GM18505 (cell line): ENCODE results near the gene LFNG.

Experiments used
- ATAC-seq: cut with Tn5 transposase; IDR thresholded peaks from one replicate; pipeline ENCODE4 v1.9.1; 2021; ENCODE audit not compliant: unreplicated experiment
- POLR2A ChIP-seq: IDR thresholded peaks from 4 replicates; pipeline ENCODE4 v1.6.1; 2011; ENCODE audit warnings: borderline replicate concordance; ENCODE audit not compliant: insufficient read depth, insufficient read length; ENCODE audit errors: extremely low read depth

LFNG gene

DNA sequence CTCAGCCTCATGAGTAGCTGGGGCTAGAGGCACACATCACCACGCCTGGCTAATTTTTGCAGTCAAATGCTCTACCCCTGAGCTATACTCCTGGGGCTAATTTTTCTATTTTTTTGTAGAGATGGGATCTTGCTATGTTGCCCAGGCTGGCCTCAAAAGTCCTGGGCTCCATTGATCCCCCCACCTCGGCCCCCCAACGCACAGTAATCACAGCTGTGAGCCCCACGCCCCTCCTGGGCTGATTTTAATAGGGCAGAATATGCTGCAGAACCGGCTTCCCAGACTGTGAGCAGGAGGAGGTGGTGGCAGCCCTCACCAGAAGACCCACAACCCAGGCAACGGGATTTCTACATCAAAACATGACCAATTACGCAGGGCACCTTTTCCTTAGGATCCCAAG lies 20.6 kb downstream of the LFNG start:
- ATAC-seq: no peak
- no peak for TF ChIP-seq POLR2A

GRCh38 chr7:2540641-2541051 lies 21.1 kb downstream of the LFNG start:
- no peak for ATAC-seq
- TF ChIP-seq POLR2A: no peak

DNA sequence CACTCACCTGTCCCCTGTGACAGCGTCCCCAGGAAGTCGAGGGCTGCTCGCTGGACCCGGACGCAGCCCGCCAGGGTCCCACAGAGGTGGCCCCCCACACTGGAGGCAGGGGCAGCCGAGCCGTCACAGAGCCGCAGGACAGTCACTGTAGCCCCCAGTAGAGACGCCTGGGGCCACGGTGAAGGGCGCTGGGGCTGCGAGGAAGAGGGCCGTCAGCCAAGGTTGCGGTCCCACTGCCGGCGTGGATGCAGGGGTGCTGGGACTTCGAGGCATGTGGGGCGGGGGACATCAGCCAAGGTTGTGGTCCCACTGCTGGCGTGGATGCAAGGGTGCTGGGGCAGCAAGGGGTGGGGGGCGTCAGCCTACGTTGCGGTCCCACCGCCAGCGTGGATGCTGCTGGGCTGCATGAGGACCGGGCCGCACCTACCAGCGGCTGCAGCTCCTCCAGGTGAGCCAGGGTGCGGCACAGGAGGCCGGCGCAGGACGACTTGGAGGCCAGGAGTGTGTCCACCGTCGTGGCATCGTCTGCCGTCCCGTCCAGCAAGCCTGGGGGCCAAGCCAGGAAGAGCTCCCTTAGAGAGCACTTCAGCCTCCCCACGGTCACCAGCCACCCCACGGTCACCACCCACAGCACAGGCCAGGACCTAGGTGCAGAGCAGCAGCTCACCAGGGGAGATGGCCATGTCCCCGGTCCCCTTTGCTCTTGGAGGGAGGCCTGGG lies 21.9 kb downstream of the LFNG start:
- ATAC-seq: no peak
- no peak for TF ChIP-seq POLR2A

DNA sequence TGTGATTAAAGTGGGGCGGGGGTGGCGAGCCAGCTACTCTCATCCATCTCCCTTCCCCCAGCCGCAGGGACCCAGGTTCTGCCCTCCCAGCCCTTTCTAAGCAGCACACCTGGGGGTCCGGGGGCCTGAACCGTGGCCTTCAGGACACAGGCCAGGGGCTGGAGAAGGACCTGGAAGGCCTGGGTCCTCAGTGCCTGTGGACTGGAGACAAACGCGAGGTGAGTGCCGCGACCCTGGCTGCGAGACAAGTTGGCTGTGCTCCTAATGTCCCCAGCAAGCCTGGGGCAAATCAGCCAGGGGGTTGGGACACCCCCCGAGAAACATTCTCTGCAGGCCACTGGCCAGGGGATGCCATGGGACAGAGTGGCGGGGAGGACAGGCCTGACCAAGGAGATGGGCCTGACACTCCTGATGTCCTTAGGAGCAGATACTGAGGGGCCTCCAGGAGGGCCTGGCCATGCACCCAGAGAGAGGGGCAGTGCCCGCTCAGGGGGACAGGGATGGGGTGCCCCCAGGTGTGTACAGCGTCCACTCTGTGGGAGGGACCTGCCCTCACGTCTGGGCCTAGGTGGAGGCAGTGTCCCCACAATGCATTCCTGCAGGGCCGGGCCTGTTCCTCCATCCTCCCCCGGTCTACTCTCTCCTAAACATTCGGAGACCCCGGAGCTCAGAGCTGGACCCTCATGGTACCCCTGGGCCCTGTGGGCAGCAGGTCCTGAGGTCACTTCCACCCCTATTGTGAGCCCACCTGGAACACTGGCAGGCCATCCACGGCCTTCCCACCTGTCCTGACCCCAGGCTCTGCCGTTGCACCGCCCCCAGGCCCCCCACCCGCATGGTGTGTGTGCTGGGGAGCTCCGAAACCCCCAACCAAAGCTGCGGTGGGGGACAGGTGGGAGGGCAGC lies 22.7 kb downstream of the LFNG start:
- ATAC-seq: no peak
- TF ChIP-seq POLR2A: no peak

DNA sequence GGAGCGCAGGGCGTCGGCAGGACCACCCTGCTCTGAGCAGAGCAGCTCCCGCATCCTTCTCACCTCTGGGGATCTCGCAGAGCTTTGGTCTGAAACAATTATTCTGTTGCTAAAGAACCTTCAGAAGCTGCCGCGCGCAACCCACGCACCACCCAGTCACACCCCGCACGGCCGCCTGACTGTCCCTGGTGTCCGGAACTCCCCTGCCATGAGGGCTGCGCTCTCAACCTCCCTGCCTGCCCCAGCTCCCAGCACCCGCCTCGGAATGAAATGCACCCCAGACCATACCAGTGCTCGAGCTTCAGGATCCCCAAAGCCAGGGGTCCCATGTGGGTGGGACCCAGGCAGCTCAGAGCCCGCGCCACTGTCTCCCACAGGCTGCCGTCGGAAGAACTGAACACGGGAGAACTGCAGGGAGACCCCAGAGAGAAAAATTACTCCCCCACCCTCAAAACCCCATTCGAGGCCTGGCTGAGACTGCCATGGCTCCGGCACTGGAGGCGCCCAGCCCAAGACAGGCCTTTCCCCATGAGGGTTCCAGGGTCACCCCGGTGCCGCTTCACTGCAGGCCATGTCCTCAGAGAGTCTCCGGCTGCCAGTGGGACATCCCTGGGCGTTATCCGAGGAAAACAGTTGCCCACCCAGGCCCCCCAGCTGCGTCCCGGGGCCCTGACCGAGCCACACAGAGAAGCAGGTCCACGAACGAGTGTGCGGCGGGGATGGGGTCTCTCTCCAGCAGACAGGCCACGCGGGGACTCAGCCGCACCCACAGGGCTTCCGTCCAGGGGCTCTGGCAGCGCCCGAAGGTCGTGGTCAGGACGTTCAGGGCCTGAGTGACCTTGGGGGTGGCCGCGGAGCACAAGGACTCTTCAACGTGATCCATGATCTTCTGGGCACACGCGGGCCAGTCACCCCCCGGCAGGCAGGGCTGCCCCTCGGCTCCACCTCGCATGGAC lies 23.6 kb downstream of the LFNG start:
- no peak for ATAC-seq
- no peak for TF ChIP-seq POLR2A

DNA sequence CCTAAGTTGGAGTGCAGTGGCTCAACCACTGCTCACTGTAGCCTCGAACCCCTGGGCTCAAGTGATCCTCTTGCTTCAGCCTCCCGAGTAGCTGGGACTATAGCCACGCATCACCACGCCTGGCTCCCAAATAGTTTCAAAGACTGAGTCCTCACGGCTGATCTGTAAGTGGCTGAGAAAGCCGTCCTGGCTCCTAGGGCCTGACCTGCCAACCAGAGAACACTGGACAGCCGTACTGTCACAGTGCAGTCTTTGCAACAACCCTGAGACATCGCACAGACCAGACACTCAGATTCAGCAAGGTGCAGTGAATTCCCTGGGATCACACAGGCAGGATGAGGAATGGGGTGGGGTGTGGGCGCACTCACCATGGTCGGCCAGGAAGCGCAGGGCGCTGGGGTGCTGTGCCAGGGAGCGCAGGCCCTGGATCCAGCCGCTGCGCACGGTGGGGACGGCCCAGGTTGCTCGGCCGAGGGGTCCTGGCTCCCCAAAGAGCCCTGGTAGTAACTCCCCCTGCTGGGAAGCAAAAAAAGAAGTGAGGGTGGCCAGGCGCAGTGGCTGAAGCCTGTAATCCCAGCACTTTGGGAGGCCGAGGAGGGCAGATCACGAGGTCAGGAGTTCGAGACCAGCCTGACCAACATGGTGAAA lies 25.1 kb downstream of the LFNG start:
- no peak for ATAC-seq

DNA sequence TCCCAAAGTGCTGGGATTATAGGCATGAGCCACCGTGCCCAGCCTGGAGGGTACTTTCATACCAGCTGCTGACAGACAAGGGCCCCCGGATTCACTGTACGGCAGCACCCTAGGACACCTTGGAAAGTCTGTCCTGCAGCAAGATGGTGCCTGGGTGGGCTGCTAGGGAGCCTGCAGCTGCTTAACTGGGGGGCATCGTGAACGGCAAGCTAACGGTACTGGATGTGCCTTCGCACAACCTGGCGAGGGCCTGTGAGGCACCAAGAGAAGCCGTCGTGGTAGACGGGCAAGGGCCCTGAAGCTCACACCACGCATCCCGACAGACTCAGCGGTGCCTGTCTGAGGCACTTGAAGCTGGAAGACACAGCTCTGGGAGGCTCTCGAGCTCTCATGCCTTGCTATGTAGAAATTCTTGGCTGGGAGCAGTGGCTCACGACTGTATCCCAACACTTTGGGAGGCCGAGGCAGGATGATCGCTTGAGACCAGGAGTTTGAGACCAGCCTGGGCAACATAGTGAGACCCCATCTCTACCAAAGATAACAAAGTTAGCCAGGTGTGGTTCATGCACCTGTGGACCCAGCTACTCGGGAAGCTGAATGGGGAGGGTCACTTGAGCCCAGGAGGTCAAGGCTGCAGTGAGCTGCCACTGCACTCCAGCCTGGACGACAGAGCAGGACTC lies 26.3 kb downstream of the LFNG start:
- no peak for ATAC-seq
- no peak for TF ChIP-seq POLR2A

More for the DNA sequence above, 25.1 kb downstream of the LFNG start:
- TF ChIP-seq POLR2A: no peak

DNA sequence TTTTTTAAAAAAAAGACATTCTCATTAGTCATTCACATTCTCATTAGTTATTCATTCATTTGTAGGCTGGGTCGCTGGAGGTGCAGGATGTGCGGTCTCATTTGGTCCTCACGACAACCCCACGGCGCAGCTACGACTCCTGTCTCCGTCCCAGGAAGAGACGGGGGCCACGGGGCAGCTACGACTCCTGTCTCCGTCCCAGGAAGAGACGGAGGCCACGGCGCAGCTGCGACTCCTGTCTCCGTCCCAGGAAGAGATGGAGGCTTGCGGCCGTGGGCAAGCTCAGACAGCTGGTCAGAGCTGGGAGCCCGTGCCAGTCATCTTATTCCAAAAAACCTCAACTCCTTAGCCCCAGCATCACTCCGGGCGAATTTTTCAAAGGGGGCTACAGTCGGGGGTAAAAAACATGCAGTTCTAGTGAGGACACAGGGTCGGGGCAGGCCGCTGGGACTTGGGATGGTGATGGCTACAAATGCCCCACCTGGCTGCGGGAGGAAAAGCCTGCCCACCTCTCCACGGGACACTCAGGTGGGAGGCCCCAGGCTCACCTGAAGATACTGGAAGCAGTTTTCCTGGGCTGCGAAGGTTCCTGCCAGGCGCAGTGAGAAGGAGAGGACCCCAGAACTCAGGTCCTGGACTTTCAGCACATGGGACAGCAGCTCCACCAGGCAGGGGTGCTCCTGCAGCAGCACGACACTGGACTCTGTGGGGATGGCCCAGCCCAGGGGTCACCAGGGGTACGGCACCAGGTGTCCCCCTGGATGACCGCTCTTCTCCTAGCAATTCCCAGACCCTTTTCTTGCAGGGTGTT lies 27.4 kb downstream of the LFNG start:
- no peak for ATAC-seq
- TF ChIP-seq POLR2A: no peak

DNA sequence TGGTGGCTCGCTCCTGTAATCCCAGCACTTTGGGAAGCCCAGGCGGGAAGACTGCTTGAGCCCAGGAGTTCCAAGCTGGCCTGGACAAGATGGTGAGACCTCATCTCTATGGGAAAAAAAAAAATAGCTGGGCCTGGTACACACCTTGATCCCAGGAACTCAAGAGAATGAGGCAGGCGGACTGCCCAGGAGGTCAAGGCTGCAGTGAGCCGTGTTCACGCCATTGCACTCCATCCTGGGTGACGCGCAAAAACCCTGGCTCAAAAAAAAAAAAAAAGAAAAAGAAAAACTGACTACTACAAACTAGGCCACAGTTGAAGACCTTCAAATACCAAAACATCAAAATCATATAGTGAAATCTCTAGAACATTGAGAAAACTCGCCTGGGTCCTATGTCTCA lies 31.8 kb downstream of the LFNG start:
- TF ChIP-seq POLR2A: no peak
- no peak for ATAC-seq

GRCh38 chr7:2553108-2553507 lies 33.5 kb downstream of the LFNG start:
- no peak for TF ChIP-seq POLR2A
- ATAC-seq: no peak

DNA sequence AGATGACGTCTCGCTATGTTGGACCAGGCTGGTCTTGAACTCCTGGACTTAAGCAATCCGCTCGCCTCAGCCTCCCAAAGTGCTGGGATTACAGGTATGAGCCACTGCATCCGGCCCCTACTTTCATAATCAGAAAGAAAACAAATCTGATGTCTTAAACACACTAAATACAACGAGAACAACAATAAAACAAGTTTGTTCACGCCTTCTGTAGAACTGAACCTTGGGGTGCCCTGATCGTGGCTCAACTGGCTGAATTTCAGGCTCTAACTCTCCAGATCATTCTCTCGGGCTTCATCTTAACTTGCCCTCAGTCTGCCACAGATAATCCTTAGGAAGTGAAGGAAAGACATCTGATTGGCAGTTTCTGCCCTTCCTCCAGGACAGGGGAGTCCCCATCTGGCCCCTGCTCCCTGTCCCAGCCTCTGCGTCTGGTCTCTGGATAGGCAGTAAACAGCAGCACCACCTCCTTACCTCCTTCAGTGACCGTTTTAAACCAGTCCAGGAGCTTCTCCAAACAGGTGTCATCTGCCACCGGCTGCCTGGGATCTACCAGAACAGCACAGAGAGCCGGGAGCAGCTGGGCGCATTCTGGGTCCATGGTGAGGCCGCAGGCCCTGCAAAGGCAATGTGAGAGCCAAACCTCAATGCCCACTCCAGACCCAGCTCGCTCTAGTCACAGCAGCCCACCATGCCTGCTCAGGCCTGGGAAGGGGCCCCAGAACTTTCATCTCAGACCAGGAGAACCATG lies 34.4 kb downstream of the LFNG start:
- no peak for TF ChIP-seq POLR2A

More for the DNA sequence above, 34.4 kb downstream of the LFNG start:
- ATAC-seq: no peak
